MM.1S (cell line): ENCODE measurements around the gene CASZ1.

Source experiments
- DNase-seq: peaks from one replicate; pipeline ENCODE4 v3.0.0-alpha.2; 2015
- H2AFZ ChIP-seq: fragments of 300-600 bp; sonication (generic); 2 replicates; pipeline ENCODE4 v1.6.0; 2016; ENCODE audit warnings: antibody characterized with exemption, low read length
- H3F3A ChIP-seq: fragments of 300-600 bp; sonication (generic); 2 replicates; pipeline ENCODE4 v1.6.1; 2016; ENCODE audit warnings: mild to moderate bottlenecking, antibody characterized with exemption, low read length, moderate library complexity, mixed read lengths; ENCODE audit not compliant: insufficient read depth
- H3K27ac ChIP-seq: fragments of 300-600 bp; sonication (generic); 2 replicates; pipeline ENCODE4 v1.5.1; 2016; ENCODE audit warnings: mild to moderate bottlenecking, low read length
- H3K27me3 ChIP-seq: fragments of 300-600 bp; sonication (generic); replicated peaks from 2 replicates; pipeline ENCODE4 v1.6.0; 2016; ENCODE audit warnings: low read length; ENCODE audit not compliant: insufficient read depth
- H3K36me3 ChIP-seq: fragments of 300-600 bp; sonication (generic); replicated peaks from 2 replicates; pipeline ENCODE4 v1.6.1; 2016; ENCODE audit warnings: mild to moderate bottlenecking, low read length, mixed read lengths; ENCODE audit not compliant: insufficient read depth
- H3K4me1 ChIP-seq: fragments of 300-600 bp; sonication (generic); 2 replicates; pipeline ENCODE4 v1.6.1; 2016; ENCODE audit warnings: low read length, mixed read lengths
- H3K4me2 ChIP-seq: fragments of 300-600 bp; sonication (generic); 2 replicates; pipeline ENCODE4 v1.6.0; 2016; ENCODE audit warnings: low read depth, low read length
- H3K4me3 ChIP-seq: fragments of 300-600 bp; sonication (generic); 2 replicates; pipeline ENCODE4 v1.5.1; 2016; ENCODE audit warnings: low read length, mixed read lengths
- H3K79me2 ChIP-seq: fragments of 300-600 bp; sonication (generic); 2 replicates; pipeline ENCODE4 v1.6.1; 2016; ENCODE audit warnings: mixed run types, low read length, mixed read lengths
- H3K9ac ChIP-seq: fragments of 300-600 bp; sonication (generic); 2 replicates; pipeline ENCODE4 v1.6.1; 2016; ENCODE audit warnings: low read length, mixed read lengths
- H3K9me2 ChIP-seq: fragments of 300-600 bp; sonication (generic); replicated peaks from 2 replicates; pipeline ENCODE4 v1.6.1; 2016; ENCODE audit warnings: mild to moderate bottlenecking, low read length, mixed read lengths; ENCODE audit not compliant: insufficient read depth
- H3K9me3 ChIP-seq: fragments of 300-600 bp; sonication (generic); replicated peaks from 2 replicates; pipeline ENCODE4 v1.6.1; 2016; ENCODE audit warnings: mild to moderate bottlenecking, low read length, mixed read lengths; ENCODE audit not compliant: insufficient read depth
- H4K20me1 ChIP-seq: fragments of 300-600 bp; sonication (generic); 2 replicates; pipeline ENCODE4 v1.6.1; 2016; ENCODE audit warnings: mild to moderate bottlenecking, low read length, moderate library complexity, mixed read lengths; ENCODE audit not compliant: insufficient read depth
- CTCF ChIP-seq: fragments of 300-600 bp; sonication (generic); IDR thresholded peaks from 2 replicates; pipeline ENCODE4 v1.5.1; 2016; ENCODE audit warnings: antibody characterized with exemption, low read length, mixed read lengths
- EZH2 ChIP-seq: fragments of 300-600 bp; sonication (generic); optimal IDR thresholded peaks from 2 replicates; pipeline ENCODE3; 2017; ENCODE audit warnings: low read depth, mild to moderate bottlenecking, antibody characterized with exemption, low read length, mixed read lengths
- EZH2phosphoT487 ChIP-seq: fragments of 300-600 bp; sonication (generic); IDR thresholded peaks from 2 replicates; pipeline ENCODE4 v1.6.1; 2018; ENCODE audit warnings: antibody characterized with exemption, low read length

CASZ1 gene

GRCh38 chr1:10665226-10665625 is 131.2 kb downstream of the CASZ1 start:
- no peaks in the 10 kb centered on the region for H3K79me2 ChIP-seq
- no peaks in the 10 kb centered on the region for H3F3A ChIP-seq
- H3K4me1 ChIP-seq = no peaks in the 10 kb centered on the region
- no peaks in the 10 kb centered on the region for H3K9me2 ChIP-seq
- peaks cover 86% of the 10 kb centered on the region for H3K27me3 ChIP-seq
- H3K27ac ChIP-seq = no peak overlapping the region
- no peak overlapping the region for H3K4me3 ChIP-seq
- no peaks in the 10 kb centered on the region for H3K9me3 ChIP-seq
- H3K36me3 ChIP-seq = no peaks in the 10 kb centered on the region
- DNase-seq = no peak
- H2AFZ ChIP-seq = no peak overlapping the region
- H4K20me1 ChIP-seq = no peaks in the 10 kb centered on the region
- TF ChIP-seq CTCF = no peak
- TF ChIP-seq EZH2 = no peak
- no peak for TF ChIP-seq EZH2phosphoT487
- H3K9ac ChIP-seq = no peak overlapping the region
- no peak overlapping the region for H3K4me2 ChIP-seq

- no peak for DNase-seq
- no peaks in the 10 kb centered on the region for H3K9me3 ChIP-seq
Measured at GRCh38 chr1:10664251-10664650, 132.2 kb downstream of the CASZ1 start.

GRCh38 chr1:10663678-10664035 is 132.8 kb downstream of the CASZ1 start:
- no peaks in the 10 kb centered on the region for H3K9me3 ChIP-seq
- H3K4me3 ChIP-seq = no peak overlapping the region
- TF ChIP-seq EZH2phosphoT487 = no peak
- no peak for TF ChIP-seq CTCF
- TF ChIP-seq EZH2 = no peak
- H4K20me1 ChIP-seq = no peaks in the 10 kb centered on the region
- H3K36me3 ChIP-seq = no peaks in the 10 kb centered on the region
- H3K79me2 ChIP-seq = no peaks in the 10 kb centered on the region
- H3K9ac ChIP-seq = no peak overlapping the region
- H2AFZ ChIP-seq = no peak overlapping the region
- no peak for DNase-seq
- H3K9me2 ChIP-seq = no peaks in the 10 kb centered on the region
- no peaks in the 10 kb centered on the region for H3F3A ChIP-seq
- H3K27me3 ChIP-seq = peaks cover 85% of the 10 kb centered on the region
- H3K4me2 ChIP-seq = no peak overlapping the region
- no peaks in the 10 kb centered on the region for H3K4me1 ChIP-seq
- no peak overlapping the region for H3K27ac ChIP-seq

More at GRCh38 chr1:10664251-10664650, 132.2 kb downstream of the CASZ1 start:
- Histone ChIP-seq H3K79me2 (no peaks in the 10 kb centered on the region), H3K9ac (no peak overlapping the region), H2AFZ (no peak overlapping the region), H3K36me3 (no peaks in the 10 kb centered on the region), H3K27ac (no peak overlapping the region), H4K20me1 (no peaks in the 10 kb centered on the region), H3K9me2 (no peaks in the 10 kb centered on the region), H3K4me2 (no peak overlapping the region), H3K27me3 (peaks cover 85% of the 10 kb centered on the region), H3K4me1 (no peaks in the 10 kb centered on the region), H3K4me3 (no peak overlapping the region), H3F3A (no peaks in the 10 kb centered on the region)
- TF ChIP-seq EZH2 = no peak
- no peak for TF ChIP-seq CTCF
